ELR (cell line): Measurements from ENCODE around the gene CRISPLD2.
"Not testable (repeated sequence)": the region's sequence is repeated elsewhere in the genome, so short reads cannot be mapped to it uniquely, and the experiment has no call there.

Experiments
- DNase-seq: peaks from one replicate; pipeline ENCODE4 v3.0.0-alpha.2; 2015; ENCODE audit warnings: low read depth

Gene CRISPLD2

DNA sequence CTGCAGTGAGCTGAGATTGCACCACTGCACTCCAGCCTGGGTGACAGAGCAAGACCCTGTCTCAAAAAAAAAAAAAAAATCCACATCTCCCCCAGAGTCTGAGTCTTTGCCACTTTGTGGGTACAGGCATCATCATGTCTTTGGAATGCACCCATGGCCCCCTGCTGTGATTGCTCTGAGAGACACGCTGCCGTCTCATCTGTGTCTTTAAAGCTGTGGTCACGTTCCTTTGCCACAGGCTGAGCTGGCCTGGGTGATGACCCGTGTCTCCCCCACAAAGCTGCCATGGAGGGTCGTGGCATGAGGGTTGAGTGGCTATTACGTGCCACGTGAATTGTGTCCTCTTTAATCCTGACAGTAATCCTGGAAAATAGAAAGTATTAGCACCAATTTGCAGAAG is 20.2 kb downstream of the CRISPLD2 start:
- DNase-seq: peak; percentile 96

DNA sequence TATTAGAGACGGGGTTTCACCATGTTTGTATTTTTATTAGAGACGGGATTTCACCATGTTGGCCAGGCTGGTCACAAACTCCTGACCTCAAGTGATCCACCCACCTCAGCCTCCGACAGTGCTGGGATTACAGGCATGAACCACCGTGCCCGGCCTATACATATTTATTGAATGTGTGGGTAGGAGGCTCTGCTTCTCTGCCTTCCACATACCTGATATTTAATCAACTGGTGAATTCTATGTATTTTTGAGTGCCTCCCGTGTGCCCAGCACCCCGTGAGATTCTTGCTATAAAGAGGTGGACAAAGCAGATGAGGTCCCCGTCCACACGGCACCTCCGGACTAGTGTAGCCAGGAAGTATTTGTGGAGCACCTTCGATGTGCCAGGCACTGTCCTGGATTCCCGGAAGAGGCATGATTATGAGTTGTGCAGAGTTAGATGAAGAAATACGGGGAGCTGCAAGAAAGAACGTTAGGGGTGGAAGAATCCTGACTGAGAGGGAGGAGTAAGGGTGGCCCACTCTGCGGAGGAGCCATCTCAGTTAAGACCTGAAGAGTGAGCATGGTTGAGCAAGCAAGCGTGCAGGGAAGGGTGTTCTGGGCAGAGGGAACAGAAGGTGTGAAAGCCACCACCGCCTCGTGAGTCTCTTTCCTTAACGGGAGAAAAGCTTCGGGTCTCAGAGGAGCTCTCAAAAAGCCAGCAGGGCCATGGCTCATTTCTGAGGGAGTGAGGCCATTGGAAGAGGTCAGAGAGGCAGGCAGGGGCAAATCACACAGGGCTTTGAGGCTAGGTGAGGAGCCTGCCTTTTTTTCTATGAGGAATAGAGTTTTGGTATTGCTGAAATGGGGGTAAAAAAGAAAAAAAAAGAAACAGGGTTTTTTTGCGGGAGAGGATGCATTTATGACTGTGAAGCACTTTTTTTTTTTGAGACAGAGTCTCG is 21.2 kb downstream of the CRISPLD2 start:
- DNase-seq: no peak

DNA sequence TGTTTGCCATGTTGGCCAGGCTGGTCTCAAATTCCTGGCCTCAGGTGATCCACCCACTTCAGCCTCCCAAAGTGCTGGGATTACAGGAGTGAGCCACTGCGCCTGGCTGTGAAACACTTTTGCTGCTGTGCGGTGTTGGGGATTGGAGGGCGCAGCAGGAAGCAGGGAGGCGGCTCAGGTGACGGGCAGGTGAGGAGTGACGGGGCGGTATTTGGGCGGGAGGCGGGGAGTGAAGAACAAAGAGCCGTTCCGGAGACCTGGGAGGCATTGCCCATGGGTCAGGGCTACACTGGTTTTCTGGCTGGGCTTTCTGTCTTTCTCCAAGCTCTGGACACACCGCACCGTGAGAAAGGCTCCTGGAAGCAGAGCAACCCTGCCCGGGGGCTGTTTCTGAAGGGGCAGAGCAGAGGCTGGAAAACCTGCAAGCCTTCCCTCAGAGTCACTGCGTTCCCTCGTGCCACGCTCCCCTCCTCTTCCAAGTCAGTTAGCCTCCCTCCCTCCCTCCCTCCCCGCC is 22.1 kb downstream of the CRISPLD2 start:
- no peak for DNase-seq

DNA sequence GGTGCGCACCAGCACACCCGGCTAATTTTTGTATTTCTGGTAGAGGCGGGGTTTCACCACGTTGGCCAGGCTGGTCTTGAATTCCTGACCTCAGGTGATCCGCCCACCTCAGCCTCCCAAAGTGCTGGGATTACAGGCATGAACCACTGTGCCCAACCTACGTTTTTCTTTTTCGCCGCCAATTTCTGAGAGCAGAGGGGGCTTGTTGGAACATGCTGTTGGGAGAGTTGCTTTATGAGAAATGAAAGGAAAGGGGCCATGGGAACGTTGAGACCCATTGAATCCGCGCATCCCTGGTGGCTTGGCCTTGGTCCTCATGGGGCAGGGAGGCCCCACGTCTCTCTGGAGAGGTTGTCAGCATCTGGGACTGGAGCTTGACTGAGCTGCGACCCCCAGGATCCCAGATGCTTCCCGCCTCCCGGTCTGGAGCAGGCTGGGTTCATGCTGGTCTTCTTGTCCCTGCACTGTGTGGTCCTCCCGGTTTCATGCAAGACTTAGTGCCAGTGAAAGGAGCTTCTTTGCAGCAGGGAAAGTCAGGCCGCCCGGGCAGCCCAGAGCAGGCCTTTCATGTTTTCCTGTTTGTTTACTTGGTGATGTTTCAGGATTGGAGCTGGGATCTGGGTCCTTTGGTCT is 22.8 kb downstream of the CRISPLD2 start:
- no peak for DNase-seq

DNA sequence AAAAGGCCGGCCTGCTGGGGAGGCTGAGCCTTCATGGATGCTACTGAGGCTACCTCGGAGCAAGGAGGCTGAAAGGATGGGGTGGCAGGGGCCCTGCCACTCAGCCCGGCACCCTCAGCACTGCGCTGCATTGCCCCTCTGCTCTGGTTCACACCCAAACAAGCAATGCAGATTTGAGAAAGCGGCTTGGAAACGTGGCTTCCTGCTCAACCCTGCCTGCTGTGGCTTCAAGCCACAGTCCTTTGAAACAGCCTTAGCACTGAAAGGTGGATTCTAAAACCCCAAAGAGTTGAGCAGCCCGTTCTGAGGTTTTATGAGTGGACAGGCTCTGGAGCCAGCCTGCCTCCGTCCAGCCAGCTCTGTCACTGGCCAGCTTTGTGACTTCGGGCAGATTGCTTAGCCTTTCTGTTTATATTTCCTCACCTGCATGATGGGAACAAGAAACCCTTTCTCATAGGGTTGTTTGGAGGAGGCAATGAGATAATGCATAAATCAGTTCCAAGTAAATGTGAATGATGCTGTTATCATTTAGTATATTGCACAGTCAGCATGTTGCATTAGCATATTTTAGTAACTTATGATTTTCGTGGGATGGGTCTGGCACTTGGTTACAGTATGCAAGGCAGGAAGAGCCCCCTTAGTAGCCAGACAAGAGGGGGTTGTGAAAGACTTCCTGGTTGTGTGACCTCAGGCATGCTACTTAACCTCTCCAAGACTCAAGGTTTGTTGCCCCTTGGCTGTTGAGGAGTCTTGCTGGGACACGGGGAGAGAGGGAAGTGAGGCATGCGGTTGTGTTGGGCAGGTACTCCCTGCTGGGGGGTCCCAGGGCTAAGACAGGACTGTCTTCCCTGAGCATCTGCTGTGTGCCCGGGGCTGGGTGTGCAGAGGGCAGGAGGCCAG is 23.6 kb downstream of the CRISPLD2 start:
- no peak for DNase-seq

DNA sequence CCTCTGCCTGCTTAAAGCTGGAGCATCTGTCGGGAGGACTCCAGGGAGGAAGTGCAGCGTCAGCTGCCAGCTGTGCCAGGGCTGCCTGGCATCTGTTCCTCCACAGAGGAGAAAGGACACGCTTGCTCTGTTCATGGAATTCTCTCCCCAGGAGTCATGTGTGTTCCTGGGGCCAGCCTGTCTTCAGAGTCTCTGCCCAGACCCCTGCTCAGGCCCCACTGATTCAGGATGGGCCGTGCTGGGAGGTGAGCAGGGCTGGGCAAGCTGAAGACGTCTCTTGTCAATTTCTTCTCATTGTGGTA is 24.2 kb downstream of the CRISPLD2 start:
- DNase-seq: no peak

DNA sequence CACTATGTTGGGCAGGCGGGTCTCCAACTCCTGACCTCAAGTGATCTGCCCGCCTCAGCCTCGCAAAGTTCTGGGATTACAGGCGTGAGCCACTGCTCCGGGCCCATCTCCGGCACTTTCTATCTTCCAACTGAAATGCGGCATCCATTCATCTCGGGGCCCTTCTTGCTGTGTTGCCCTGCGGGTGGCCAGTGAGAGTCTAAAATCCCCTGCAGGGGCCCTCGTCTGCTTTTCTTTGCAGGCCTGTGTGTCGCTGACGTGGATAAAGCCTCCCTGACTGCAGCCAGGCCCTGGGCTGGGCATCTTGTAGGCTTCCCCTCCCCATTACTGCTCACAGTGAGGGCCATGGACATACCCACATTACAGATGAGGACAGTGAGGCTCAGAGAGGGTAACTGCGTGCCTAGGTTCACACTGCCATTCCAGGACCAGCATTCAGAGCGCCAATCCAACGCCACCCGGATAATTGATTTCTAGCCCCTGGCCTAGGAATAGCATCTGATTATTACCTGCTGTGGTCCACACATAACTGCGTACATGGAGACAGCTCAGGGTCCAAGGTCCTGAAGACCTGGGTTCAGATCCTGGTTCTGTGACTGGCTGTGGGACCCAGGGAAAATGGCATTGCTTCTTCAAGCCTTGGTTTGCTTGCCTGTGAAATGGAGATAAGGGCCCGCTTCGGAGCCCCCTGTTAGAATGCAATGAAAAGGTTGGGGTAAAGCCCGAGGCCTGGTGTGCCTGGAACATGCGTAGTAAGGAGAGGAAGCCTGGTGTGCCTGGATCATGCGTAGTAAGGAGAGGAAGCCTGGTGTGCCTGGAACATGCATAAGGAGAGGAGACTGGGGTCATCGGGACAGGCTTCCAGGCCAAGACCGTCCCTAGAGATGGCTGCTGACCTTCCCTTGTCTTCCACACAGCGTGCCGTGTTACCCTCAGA is 25.0 kb downstream of the CRISPLD2 start:
- no peak for DNase-seq

DNA sequence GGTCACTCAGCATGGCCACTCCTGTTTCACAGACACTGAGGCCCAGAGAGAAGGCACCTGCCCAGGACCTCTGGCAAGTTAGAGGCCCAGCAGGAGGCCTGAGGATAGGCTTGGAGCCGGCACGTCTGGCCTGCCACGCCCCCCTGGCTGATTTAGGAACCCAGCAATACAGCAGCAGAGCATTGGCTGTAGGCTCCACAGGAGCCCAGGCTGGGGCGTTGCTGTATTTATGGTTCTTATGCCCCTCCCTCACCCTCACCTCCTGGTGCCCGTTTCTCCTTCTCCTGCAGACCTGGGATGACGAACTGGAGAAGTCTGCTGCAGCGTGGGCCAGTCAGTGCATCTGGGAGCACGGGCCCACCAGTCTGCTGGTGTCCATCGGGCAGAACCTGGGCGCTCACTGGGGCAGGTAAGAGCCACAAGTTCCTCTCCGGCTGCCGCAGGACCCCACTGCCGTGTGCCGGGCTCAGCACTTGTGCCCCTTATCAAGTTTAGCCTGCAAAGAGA is 25.8 kb downstream of the CRISPLD2 start:
- no peak for DNase-seq

DNA sequence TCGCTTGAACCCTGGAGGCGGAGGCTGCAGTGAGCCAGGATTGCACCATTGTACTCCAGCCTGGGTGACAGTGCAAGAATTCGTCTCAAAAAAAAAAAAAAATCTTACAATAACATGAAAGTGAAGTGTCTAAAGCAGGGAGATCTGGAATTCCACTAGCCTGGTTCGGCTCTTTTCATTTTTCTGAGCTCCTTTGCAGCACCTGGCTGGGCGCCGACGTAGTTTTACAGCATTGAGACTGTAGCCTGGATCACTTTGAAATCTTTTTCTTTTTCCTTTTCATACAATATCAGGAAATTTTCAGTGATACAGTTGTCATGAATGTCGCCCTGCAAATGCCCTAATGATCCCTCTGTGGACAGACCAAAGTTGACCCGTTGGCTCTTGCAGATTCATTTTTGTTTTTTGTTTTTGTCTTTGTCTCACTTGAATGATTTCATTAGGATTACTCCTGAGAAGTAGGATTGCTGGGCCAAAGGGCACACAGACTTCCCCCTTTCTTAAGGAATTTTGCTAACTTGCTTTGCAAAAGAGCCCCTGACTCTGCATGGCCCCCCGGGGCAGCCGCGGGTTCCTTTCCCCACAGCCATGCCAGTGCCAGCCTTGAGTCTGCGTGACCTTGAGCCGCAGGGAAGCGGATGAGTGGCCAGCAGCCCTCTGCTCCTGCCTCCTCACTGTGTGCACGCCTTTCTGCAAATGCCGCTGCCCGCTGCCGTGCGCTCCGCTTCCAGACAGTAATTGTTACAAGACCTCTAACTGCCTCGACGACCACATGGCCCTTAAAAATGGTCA is 28.0 kb downstream of the CRISPLD2 start:
- DNase-seq: no peak

DNA sequence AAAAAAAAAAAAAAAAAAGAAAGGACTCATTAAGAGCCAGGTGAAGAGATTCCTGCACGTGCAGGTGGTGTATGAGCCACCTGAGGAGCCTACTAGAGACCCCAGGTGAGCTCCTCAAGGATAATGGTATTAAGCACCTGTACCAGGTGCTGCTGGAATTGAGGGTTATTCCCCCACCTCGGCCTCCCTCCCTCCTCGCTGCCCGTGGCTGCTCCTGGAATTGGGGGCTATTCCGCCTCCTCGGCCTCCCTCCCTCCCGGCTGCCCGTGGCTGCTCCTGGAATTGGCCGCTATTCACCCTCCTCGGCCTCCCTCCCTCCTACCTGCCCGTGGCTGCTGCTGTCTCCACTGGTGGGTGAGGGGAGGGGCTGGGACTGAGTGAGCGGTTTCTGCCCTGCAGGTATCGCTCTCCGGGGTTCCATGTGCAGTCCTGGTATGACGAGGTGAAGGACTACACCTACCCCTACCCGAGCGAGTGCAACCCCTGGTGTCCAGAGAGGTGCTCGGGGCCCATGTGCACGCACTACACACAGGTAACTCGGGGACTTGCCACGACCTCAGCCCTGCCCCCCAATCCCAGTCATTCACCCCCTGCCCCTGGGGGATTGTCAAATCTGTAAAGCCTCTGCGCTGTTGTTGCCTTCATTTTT is 29.3 kb downstream of the CRISPLD2 start:
- DNase-seq: no peak

DNA sequence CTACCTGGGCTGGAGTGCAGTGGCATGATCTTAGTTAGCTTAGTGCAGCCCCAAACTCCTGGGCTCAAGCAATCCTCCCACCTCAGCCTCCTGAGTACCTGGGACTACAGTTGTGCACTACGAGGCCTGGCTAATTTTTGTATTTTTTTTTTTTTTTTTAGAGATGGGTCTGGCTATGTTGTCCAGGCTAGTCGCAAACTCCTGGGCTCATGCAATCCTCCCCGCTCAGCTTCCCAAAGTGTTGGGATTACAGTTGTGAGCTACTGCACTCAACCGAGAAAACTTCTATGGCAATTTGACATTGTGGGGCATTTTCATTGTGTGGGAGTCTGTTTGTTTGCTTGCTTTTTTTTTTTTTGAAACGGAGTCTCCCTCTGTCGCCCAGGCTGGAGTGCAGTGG is 30.0 kb downstream of the CRISPLD2 start:
- no peak for DNase-seq

DNA sequence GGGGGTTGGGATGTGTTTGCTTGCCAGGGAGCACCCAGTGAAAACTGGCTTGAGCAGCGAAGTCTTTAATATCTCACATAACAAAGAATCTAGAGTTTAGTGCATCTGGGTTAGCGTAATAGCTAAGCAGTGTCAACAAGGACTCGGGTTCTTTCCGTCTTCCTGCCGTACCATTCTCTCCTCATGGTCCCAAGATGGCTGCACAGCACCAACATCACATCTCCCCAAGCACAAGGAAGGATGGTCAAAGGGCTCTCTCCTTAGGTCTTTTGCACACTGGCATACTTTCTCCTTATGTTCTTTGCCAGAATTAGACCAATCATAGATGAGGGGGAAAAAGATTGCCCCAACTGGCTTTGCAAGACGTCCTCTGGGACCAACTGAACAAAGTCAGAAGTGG is 30.9 kb downstream of the CRISPLD2 start:
- no peak for DNase-seq

DNA sequence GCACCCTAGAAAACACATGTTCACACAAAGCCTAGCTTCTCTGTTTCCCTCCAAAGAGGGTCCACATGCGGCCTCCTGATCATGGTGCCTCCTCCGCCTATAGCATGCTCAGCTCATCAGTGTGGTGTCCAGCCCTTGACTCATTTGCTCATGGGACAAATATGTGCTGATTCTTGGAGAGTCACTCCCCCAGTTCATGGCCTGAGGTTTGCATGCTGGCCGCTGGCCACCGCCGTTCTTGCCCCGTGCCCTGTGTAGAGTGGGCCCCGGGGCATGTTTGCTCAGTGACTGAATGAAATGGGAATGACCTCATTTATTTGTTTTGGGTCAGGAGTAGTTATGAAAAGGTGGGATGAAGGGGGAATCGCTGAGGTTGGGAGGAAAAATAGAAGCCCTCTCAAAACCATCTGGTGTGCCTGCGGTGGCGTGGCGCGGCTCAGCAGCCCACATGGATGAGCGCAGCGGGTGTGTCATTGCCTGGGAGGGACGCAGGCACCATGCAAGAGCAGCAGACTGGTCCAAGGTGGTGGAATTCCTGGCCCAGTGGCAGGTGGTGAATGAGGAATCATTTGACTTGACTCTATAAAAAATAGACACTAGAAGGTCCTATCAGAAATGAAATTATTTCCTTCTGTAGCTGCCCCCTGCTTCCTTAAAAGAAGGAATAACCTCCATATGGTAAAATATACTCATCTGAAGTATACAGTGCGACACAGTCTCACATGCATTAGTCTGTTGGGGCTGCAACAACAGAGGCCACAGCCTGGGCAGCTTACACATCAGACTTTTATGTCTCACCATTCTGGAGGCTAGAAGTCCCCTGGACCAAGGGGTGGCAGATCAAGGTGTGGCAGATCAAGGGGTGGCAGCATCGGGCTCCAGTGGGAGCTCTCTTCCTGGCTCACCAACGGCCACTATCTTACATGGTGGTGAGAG is 31.7 kb downstream of the CRISPLD2 start:
- peak; percentile 99 for DNase-seq

DNA sequence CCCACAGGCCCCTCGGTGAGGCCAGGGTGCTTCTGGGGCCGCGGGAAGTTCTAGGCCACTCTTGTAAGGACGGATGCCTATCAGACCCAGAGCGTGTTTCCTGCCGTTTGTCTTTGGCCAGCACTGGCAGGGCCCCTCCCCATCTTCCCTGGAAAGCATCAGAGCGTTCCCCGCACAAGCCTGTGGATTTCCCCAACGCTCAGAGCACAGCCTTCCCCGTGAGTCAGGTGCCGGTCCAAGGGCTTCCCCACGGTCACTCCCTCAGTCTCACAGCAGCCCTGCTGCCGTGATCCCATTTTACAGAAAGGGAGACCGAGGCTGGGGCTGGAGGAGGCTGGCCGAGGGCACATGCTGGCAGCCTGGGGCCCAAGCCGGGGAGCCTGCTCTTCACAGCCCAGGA is 33.7 kb downstream of the CRISPLD2 start:
- DNase-seq: no peak

DNA sequence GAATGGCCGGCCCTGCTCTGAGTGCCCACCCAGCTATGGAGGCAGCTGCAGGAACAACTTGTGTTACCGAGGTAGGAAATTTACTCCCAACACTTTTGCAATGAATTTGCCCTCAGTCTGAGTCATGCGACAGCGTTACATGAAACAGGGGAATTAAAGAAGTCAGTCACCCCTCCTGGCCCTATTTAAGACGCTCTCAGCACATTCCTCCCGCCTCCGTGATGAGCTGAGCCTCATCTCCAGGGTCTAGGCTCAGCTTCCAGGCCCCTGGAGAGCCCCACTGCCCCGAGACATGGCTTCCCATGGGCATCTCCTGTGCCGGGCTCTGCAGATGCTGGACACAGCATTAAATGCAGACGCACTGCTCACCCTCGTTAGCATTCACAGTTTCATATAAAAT is 35.0 kb downstream of the CRISPLD2 start:
- peak; percentile 62 for DNase-seq

DNA sequence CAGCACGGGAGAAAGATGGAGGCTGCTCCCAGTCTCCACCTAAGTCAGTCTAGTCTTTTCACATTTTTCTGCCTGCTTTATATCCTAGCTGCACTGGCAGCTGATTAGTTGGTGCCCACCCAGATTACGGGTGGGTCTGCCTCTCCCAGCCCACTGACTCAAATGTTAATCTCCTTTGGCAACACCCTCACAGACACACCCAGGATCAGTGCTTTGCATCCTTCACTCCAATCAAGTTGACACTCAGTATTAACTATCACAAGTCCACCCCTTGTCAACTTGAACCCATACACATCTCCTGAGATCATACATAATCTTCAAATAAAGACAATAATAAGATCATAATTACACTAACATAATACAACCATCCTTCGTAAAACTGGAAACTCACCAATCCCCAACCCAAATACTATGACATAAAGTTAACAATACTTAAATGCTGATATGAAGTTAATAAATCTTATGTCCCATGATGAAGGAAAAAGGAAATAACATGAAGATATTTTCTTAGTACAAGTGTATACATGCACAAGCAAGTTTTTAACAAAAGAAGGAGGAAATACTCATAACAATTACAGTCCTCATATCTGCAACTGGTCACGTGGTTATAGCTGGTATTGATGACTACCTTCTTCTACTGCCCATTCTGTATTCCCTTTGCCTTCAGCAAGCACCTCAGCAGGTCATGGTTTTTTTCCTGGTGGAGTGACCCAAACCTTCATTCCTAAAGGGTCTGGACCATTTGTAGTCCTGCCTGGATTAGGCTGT is 35.8 kb downstream of the CRISPLD2 start:
- not testable (repeated sequence) for DNase-seq

DNA sequence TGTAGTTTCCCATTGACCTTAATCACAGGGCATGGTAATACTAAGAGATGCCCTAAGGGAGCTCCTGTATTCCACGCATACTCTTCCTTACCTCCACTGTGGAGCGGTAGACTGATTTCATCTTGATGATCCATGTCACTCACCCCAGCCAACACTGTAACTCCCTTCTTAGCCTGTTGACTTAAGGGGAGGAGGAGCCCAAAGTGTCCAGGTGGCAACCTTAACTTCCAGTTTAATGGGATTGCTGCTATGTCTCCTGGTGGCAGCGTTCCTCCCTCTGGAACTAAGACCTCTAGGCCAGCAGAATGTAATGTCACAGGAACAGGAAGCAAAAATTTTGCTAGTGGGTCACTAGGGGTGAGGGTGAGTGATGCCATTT is 36.4 kb downstream of the CRISPLD2 start:
- DNase-seq: not testable (repeated sequence)

DNA sequence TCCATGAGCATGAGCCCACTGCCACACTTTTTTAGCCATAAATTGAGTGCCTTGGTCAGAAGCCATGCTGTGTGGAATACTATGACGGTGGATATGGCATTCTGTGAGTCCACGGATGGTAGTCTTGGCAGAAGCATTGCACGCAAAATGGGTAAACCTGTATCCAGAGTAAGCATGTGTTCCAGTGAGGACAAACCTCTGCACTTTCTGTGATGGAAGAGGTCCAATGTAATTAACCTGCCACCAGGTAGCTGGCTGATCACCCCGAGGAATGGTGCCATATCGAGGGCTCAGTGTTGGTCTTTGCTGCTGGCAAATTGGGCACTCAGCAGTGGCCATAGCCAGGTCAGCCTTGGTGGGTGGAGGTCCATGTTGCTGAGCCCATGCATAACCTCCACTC is 37.0 kb downstream of the CRISPLD2 start:
- not testable (repeated sequence) for DNase-seq
